ENCODE results near the gene MPZ. TPM values are rescaled to one million over a fixed set of nuclear protein-coding genes. Genes with fewer than 3 reads are reported as not detected.

The MPZ gene
- total RNA-seq, 1 donor from 2014 or later, result 0.69 TPM

DNA sequence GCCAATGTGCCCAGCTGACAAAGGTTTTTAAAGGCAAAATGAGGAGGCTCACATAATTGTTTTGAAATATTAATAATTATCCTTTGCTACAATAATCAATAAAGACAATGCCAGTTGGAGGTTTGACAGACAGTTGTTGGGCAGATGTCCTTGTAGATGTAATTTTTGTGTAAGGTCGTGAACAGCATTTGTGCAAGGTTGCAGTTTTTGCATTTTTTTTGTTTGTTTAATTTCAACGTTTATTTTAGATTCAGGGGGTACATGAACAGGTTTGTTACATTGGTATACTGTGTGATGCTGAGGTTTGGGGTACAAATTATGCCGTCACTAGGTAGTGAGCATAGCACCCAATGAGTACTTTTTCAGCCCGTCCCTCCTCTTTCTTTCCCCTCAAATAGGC, 9.3 kb downstream of the MPZ start:
- no peak overlapping the region for H3K4me3 ChIP-seq (ENCODE audit: low read depth, low read length)
- no peak for TF ChIP-seq CTCF (conservative IDR thresholded peaks at IDR 0.05; ENCODE audit: low read depth, low read length)
- no peak for DNase-seq (ENCODE audit: low read depth)

GRCh38 chr1:161299347-161299746, 10.4 kb downstream of the MPZ start:
- DNase-seq (ENCODE audit: low read depth), result no peak
- H3K4me3 ChIP-seq (ENCODE audit: low read depth, low read length), result no peak overlapping the region
- no peak for TF ChIP-seq CTCF (conservative IDR thresholded peaks at IDR 0.05; ENCODE audit: low read depth, low read length)

DNA sequence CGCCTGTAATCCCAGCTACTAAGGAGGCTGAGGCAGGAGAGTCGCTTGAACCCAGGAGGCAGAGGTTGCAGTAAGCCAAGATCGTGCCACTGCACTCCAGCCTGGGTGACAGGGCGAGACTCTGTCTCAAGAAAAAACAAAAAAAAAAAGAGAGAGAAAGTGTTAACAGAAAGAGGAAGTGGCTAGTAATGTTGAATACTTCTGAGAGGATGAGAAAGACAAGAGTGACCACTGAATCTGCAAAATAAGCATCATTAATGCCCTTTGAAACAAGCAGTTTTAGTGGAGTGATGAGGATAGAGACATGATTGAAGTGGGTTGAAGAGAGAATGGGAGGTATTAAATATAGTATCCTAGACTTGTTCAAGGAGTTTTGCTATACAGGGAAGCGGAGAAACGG, 11.7 kb downstream of the MPZ start:
- DNase-seq (ENCODE audit: low read depth), result no peak
- no peak overlapping the region for H3K4me3 ChIP-seq (ENCODE audit: low read depth, low read length)
- TF ChIP-seq CTCF (conservative IDR thresholded peaks at IDR 0.05; ENCODE audit: low read depth, low read length), result no peak

DNA sequence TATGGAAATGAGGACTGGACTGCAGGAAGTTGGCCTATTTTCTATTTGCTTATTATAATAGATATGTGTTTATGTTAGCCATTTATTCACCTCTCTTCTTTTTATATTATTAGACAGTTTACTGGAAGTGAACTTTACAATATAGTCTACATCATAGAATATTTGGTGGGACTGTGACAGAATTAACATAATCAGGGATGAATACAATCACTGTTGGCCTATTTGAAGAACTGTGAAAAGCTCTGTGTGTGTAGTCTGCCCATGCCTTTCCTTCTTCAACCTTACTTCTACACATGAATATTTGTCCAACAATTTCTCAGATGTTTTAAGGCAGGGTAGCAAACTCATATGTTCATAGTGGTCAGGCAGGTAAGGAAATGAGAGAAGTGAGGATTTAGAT, 12.4 kb downstream of the MPZ start:
- TF ChIP-seq CTCF (conservative IDR thresholded peaks at IDR 0.05; ENCODE audit: low read depth, low read length), result no peak
- DNase-seq (ENCODE audit: low read depth), result no peak
- H3K4me3 ChIP-seq (ENCODE audit: low read depth, low read length), result no peak overlapping the region

DNA sequence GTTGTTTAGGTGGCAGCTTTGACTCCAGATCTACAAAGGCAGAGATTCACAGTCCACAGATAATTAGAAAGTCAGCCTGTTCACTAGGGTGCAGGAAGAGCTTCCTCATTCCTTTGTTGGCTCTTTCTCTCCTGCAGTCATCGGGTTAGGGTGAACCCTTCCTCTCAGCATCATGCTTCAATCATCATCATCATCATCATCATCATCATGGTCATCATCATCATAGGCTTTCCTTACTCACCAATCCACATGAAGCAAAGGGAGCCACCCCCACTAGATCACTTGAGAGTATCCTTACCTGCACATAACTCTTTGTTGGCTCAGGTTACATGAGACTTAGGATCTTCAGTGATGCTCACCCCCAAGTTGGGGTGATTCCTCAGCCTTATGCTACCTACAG, 19.0 kb downstream of the MPZ start:
- DNase-seq (ENCODE audit: low read depth), result no peak
- no peak for TF ChIP-seq CTCF (conservative IDR thresholded peaks at IDR 0.05; ENCODE audit: low read depth, low read length)
- H3K4me3 ChIP-seq (ENCODE audit: low read depth, low read length), result no peak overlapping the region

DNA sequence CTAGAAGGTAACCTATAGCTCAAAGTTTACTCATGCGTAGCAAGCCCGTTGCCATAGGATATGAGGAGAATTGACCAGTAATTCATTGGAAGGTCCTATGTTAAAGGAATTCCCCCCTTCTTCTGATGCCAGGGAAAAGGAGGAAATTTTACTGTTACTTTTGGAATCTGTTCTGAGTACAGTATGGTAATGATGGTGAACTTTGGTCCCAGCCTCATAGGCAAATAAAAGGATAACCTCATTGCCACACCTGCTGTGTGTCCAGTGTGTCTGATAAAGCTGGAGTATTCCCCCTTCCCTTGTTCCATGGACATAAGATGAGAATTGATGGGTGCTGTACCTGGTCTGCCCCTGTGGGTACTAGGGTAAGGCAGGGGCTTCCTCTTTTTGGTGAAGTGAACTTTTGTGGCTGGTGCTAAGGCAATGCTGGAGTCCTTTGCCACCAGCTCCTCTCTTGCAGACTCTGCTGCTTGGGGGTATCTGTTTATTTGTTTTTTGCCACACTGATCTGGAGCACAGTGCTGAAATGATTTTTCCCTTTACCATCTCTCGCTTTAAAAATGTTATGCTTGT, 22.2 kb downstream of the MPZ start:
- no peak for DNase-seq (ENCODE audit: low read depth)
- no peak for TF ChIP-seq CTCF (conservative IDR thresholded peaks at IDR 0.05; ENCODE audit: low read depth, low read length)
- H3K4me3 ChIP-seq (ENCODE audit: low read depth, low read length), result no peak overlapping the region

DNA sequence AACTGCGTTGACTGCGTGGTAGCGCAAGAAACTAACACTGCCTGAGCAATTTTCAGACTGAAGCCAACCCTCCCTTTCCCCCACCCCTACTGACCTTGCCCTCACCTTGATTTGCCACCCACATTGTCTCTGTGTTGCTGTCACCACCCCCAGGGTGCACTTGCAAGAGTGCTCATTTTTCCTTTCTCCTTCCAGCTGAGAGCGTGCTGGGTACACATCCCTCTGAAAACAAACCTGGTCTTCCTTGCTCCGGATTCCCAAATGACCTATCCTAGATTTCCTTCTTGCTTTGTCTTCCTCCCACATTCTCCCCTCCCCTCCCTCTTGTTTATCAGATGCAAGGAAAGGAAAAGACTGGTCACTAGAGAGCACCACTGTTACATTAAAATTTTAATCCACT, 24.2 kb downstream of the MPZ start:
- no peak overlapping the region for H3K4me3 ChIP-seq (ENCODE audit: low read depth, low read length)
- no peak for TF ChIP-seq CTCF (conservative IDR thresholded peaks at IDR 0.05; ENCODE audit: low read depth, low read length)
- no peak for DNase-seq (ENCODE audit: low read depth)

All from epithelial cell of proximal tubule (primary cell).